Fibroblast of lung (primary cell): Measurements from ENCODE around the gene IRGC. TPM values are rescaled to one million over a fixed set of nuclear protein-coding genes. Genes with fewer than 3 reads are reported as not detected.

ENCODE experiments used
- DNase-seq, 2 donors: peaks; one replicate each; pipeline versions ENCODE4 v3.0.0 to v3.0.0-alpha.2; 2010; ENCODE audit warnings: low read depth in 2 of 2
- H2AFZ ChIP-seq: 2 replicates; pipeline ENCODE4 v1.5.1; 2012; ENCODE audit warnings: low read length, control low read depth, inconsistent platforms
- H3K27ac ChIP-seq: 2 replicates; pipeline ENCODE4 v1.5.1; 2011; ENCODE audit warnings: low read length, control low read depth; ENCODE audit not compliant: insufficient read depth
- H3K27me3 ChIP-seq: 2 replicates; pipeline ENCODE4 v1.5.1; 2011; ENCODE audit warnings: mild to moderate bottlenecking, low read length; ENCODE audit not compliant: control insufficient read depth, insufficient read depth
- H3K36me3 ChIP-seq: 2 replicates; pipeline ENCODE4 v1.5.1; 2011; ENCODE audit warnings: low read length; ENCODE audit not compliant: control insufficient read depth, insufficient read depth
- H3K4me1 ChIP-seq: 2 replicates; pipeline ENCODE4 v1.5.1; 2011; ENCODE audit warnings: low read length; ENCODE audit not compliant: control insufficient read depth, insufficient read depth; ENCODE audit errors: extremely low read depth
- H3K4me2 ChIP-seq: 2 replicates; pipeline ENCODE4 v1.5.1; 2011; ENCODE audit warnings: low read length, control low read depth; ENCODE audit not compliant: insufficient read depth; ENCODE audit errors: extremely low read depth
- H3K4me3 ChIP-seq, 4 experiments: fragments of 200-600 bp in 1 of 4; sonication (generic) in 1 of 4; replicated peaks in 1 of 4; 2 replicates each; pipeline ENCODE4 v1.5.1; 2011 to 2016; ENCODE audit warnings: low read length in 4 of 4, low read depth in 3 of 4, mild to moderate bottlenecking in 3 of 4, control low read depth in 2 of 4, inconsistent platforms in 1 of 4, mixed read lengths in 1 of 4; ENCODE audit not compliant: insufficient read depth in 1 of 4; ENCODE audit errors: control extremely low read depth in 1 of 4
- H3K79me2 ChIP-seq: 2 replicates; pipeline ENCODE4 v1.5.1; 2012; ENCODE audit warnings: mild to moderate bottlenecking, low read length, inconsistent platforms; ENCODE audit not compliant: control insufficient read depth, insufficient read depth
- H3K9ac ChIP-seq: 2 replicates; pipeline ENCODE4 v1.5.1; 2011; ENCODE audit warnings: mild to moderate bottlenecking, low read length, control low read depth; ENCODE audit not compliant: insufficient read depth
- H3K9me3 ChIP-seq: 2 replicates; pipeline ENCODE4 v1.5.1; 2012; ENCODE audit warnings: low read depth, low read length; ENCODE audit not compliant: control insufficient read depth, insufficient read depth
- H4K20me1 ChIP-seq: 2 replicates; pipeline ENCODE4 v1.5.1; 2011; ENCODE audit warnings: low read length; ENCODE audit not compliant: control insufficient read depth, insufficient read depth; ENCODE audit errors: extremely low read depth
- EZH2 ChIP-seq: IDR thresholded peaks from 2 replicates; pipeline ENCODE4 v1.5.1; 2012; ENCODE audit warnings: low read length, control low read depth, mild to moderate bottlenecking; ENCODE audit errors: missing control alignments
- polyA plus RNA-seq, 2 donors: library from polyadenylated mRNA; depleted of rRNA in 1 of 2; stranded (reverse) in 1 of 2; unstranded in 1 of 2; fragments of >200 nt; gene quantifications; 2 replicates each; pipeline ENCODE4 v1.2.1, GENCODE V29; 2011 to 2012; ENCODE audit warnings: missing spikeins in 1 of 2
- total RNA-seq: library from RNA; depleted of rRNA; stranded (reverse); fragments of >200 nt; gene quantifications from 2 replicates; pipeline ENCODE4 v1.2.1, GENCODE V29; 2014
- TF ChIP-seq, protein P1 (sequence below), 2 donors: IDR thresholded peaks in 1 of 2; conservative IDR thresholded peaks in 1 of 2; 1 replicate in 1 of 2; 2 replicates in 1 of 2; pipeline ENCODE4 v1.5.1; 2011 to 2012; ENCODE audit warnings: low read length in 2 of 2, control low read depth in 1 of 2, inconsistent platforms in 1 of 2, low read depth in 1 of 2, mild to moderate bottlenecking in 1 of 2

Gene IRGC
- total and polyA plus RNA-seq, 2 donors (not counting 1 experiment from before 2014, with no cell fraction given): not detected

DNA sequence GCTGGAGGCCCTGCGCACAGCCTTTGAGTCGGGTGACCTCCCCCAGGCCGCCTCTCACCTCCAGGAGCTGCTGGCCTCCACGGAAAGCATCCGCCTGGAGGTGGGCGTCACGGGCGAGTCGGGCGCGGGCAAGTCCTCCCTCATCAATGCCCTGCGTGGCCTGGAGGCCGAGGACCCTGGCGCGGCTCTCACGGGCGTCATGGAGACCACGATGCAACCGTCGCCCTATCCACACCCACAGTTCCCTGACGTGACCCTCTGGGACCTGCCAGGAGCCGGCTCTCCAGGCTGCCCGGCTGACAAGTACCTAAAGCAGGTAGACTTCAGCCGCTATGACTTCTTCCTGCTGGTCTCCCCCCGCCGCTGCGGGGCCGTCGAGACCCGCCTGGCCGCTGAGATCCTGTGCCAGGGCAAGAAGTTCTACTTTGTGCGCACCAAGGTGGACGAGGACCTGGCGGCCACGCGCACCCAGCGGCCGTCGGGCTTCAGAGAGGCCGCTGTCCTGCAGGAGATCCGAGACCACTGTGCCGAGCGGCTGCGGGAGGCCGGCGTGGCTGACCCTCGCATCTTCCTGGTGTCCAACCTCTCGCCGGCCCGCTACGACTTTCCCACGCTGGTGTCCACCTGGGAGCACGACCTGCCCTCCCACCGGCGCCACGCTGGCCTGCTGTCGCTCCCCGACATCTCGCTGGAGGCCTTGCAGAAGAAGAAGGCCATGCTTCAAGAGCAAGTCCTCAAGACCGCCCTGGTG is 2.9 kb downstream of the IRGC start:
- H3K36me3 ChIP-seq: no peaks in the 10 kb centered on the region
- no peaks in the 10 kb centered on the region for H3K27me3 ChIP-seq
- TF ChIP-seq, protein P1, sequence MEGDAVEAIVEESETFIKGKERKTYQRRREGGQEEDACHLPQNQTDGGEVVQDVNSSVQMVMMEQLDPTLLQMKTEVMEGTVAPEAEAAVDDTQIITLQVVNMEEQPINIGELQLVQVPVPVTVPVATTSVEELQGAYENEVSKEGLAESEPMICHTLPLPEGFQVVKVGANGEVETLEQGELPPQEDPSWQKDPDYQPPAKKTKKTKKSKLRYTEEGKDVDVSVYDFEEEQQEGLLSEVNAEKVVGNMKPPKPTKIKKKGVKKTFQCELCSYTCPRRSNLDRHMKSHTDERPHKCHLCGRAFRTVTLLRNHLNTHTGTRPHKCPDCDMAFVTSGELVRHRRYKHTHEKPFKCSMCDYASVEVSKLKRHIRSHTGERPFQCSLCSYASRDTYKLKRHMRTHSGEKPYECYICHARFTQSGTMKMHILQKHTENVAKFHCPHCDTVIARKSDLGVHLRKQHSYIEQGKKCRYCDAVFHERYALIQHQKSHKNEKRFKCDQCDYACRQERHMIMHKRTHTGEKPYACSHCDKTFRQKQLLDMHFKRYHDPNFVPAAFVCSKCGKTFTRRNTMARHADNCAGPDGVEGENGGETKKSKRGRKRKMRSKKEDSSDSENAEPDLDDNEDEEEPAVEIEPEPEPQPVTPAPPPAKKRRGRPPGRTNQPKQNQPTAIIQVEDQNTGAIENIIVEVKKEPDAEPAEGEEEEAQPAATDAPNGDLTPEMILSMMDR (conservative IDR thresholded peaks at IDR 0.05 in 1 of 2, IDR thresholded peaks at IDR 0.05 in 1 of 2; ENCODE audit: low read depth in 1 of 2, low read length in 2 of 2): no peak
- H3K4me1 ChIP-seq: no peaks in the 10 kb centered on the region
- DNase-seq: no peak
- H3K4me3 ChIP-seq: no peak overlapping the region
- no peak overlapping the region for H3K27ac ChIP-seq
- H3K9ac ChIP-seq: no peak overlapping the region
- no peak overlapping the region for H3K4me2 ChIP-seq
- H2AFZ ChIP-seq: no peak overlapping the region
- H3K79me2 ChIP-seq: no peaks in the 10 kb centered on the region
- H3K9me3 ChIP-seq: no peaks in the 10 kb centered on the region
- no peaks in the 10 kb centered on the region for H4K20me1 ChIP-seq

DNA sequence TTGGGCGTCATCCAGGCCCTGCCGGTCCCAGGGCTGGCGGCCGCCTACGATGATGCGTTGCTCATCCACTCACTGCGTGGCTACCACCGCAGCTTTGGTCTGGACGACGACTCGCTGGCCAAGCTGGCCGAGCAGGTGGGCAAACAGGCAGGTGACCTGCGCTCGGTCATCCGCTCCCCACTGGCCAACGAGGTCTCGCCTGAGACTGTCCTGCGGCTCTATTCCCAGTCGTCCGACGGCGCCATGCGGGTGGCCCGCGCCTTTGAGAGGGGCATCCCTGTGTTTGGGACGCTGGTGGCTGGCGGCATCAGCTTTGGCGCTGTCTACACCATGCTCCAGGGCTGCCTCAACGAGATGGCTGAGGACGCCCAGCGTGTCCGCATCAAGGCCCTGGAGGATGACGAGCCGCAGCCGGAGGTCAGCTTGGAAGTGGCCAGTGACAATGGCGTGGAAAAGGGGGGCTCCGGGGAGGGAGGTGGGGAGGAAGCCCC is 3.5 kb downstream of the IRGC start:
- Histone ChIP-seq H3K27ac (no peak overlapping the region), H3K36me3 (no peaks in the 10 kb centered on the region), H4K20me1 (no peaks in the 10 kb centered on the region), H3K4me3 (no peak overlapping the region), H3K4me2 (no peak overlapping the region), H3K4me1 (no peaks in the 10 kb centered on the region), H3K9ac (no peak overlapping the region), H3K27me3 (no peaks in the 10 kb centered on the region), H3K79me2 (no peaks in the 10 kb centered on the region), H3K9me3 (no peaks in the 10 kb centered on the region), H2AFZ (no peak overlapping the region)
- DNase-seq: no peak
- no peak for TF ChIP-seq EZH2
- TF ChIP-seq, protein P1 (conservative IDR thresholded peaks at IDR 0.05 in 1 of 2, IDR thresholded peaks at IDR 0.05 in 1 of 2; ENCODE audit: low read depth in 1 of 2, low read length in 2 of 2): no peak

DNA sequence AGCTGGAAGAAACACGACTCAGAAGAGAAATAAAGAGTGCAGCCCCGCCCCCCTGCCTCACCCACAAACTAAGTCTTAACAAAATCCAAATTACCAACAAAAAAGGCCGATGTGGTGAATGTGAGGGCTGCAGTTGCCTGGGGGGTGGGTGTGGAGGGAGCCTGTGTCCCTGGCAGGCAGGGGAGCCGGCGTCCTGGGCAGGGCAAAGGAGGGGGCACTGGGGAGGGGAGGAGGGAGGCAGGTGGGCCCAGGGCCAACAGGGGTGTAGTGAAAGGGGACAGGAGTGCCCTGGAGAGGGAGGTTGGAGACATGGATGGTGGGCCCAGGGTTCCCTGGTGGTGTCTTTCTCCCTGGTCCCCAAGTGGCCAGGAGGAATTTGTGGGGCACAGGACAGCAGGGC is 4.0 kb downstream of the IRGC start:
- Histone ChIP-seq H3K4me2 (no peak overlapping the region), H3K36me3 (no peaks in the 10 kb centered on the region), H3K4me3 (no peak overlapping the region), H2AFZ (no peak overlapping the region), H3K27ac (no peak overlapping the region), H3K79me2 (no peaks in the 10 kb centered on the region), H3K9ac (no peak overlapping the region), H3K4me1 (no peaks in the 10 kb centered on the region), H3K9me3 (no peaks in the 10 kb centered on the region), H3K27me3 (no peaks in the 10 kb centered on the region), H4K20me1 (no peaks in the 10 kb centered on the region)
- no peak for DNase-seq
- TF ChIP-seq, protein P1 (conservative IDR thresholded peaks at IDR 0.05 in 1 of 2, IDR thresholded peaks at IDR 0.05 in 1 of 2; ENCODE audit: low read depth in 1 of 2, low read length in 2 of 2): no peak
- no peak for TF ChIP-seq EZH2
